Stimulated activated CD4-positive, alpha-beta T cell treated with anti-CD3 and anti-CD28 coated beads, Interleukin-4, amount 100 ng/mL, for 48 hours (primary cell): ENCODE data around the gene MTPN.

Experiments used
- DNase-seq, 2 donors: peaks; one replicate each; pipeline ENCODE4 v3.0.0-alpha.2; 2020; ENCODE audit warnings: low read depth in 2 of 2

The MTPN gene

DNA sequence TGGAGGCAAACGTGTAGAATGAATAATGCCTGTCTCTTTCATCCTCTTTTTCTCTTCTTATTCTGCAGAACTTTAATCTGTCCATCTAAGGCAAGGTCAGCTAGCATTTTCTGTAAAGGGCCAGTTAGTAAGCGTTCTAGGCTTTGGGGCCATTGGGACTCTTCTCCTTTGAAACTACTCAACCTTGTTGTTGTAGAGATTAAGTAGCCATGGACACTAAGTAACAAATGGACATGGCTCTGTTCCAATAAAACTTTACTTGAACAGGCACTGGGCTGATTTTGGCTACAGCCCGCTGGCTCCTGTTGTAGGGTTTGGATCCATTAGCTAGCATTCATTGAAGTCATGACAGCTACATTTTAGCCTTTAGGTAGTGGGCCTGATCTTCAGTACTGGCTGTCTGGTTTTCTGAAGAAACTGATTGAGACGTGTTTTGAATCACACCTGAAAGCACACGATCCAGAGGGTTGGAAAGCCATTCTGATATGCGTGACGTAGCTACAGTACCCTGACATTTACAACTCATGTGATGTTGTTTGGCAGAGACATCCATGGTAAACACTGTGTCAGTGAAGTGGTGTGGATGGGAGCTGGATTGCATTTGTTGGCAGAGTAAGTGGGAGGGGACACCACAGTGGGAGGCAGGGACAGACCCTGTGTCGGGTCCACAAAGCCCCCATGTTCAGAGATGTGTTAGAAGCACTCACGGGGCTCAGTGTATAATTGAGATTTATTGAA is 92.5 kb downstream of the MTPN start:
- no peak for DNase-seq

GRCh38 chr7:135879233-135879632 is 97.9 kb downstream of the MTPN start:
- no peak for DNase-seq

GRCh38 chr7:135878284-135878683 is 98.9 kb downstream of the MTPN start:
- DNase-seq: no peak

DNA sequence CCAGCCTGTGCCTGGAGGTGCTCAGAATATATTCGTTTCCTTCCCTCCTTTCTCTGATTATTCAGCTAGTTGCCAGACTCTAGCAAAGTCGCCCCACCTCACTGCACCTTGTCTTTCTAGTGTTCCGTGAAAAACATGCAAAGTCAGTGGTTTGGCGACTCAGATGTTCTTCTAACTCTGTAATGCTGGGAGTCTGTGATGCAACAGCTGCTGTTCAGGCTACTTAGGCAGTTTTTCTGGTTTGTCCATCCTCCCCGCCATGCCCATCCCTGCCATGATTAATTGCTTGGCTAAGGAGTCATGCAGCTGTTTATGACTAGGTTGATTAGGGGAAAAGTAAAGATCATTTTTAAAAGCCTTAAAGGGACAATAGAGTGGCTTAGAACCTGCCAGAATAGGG is 99.4 kb downstream of the MTPN start:
- no peak for DNase-seq
